Activated CD8-positive, alpha-beta memory T cell treated with anti-CD3 and anti-CD28 coated beads, Interleukin-2, amount 50 U/mL, for 1 hour (primary cell): ENCODE measurements around the gene PADI6.

ENCODE experiments used
- DNase-seq: peaks from one replicate; pipeline ENCODE4 v3.0.0-alpha.2; 2020; ENCODE audit errors: extremely low read depth

Gene PADI6

GRCh38 chr1:17434016-17434415 is 62.0 kb downstream of the PADI6 start:
- no peak for DNase-seq

DNA sequence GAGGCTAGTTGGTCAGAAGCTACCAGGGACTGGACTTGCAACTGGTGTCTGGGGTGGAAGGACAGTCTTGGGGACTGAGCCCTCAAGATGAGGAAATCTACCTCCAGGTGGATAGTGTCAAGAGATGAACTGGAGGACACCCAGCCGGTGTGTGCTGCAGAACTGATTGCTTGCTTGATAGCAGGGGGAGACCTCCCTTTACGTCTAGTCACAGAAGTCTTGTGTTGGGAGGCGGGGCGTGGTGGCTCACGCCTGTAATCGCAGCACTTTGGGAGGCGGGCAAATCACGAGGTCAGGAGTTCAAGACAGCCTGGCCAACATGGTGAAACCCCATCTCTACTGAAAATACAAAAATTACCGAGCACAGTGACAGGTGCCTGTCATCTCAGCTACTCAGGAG is 62.6 kb downstream of the PADI6 start:
- DNase-seq = no peak

GRCh38 chr1:17436380-17437174 is 64.6 kb downstream of the PADI6 start:
- no peak for DNase-seq

- no peak for DNase-seq
Observed at GRCh38 chr1:17437260-17437579, 65.2 kb downstream of the PADI6 start.

GRCh38 chr1:17437580-17438317 is 65.8 kb downstream of the PADI6 start:
- DNase-seq = no peak

DNA sequence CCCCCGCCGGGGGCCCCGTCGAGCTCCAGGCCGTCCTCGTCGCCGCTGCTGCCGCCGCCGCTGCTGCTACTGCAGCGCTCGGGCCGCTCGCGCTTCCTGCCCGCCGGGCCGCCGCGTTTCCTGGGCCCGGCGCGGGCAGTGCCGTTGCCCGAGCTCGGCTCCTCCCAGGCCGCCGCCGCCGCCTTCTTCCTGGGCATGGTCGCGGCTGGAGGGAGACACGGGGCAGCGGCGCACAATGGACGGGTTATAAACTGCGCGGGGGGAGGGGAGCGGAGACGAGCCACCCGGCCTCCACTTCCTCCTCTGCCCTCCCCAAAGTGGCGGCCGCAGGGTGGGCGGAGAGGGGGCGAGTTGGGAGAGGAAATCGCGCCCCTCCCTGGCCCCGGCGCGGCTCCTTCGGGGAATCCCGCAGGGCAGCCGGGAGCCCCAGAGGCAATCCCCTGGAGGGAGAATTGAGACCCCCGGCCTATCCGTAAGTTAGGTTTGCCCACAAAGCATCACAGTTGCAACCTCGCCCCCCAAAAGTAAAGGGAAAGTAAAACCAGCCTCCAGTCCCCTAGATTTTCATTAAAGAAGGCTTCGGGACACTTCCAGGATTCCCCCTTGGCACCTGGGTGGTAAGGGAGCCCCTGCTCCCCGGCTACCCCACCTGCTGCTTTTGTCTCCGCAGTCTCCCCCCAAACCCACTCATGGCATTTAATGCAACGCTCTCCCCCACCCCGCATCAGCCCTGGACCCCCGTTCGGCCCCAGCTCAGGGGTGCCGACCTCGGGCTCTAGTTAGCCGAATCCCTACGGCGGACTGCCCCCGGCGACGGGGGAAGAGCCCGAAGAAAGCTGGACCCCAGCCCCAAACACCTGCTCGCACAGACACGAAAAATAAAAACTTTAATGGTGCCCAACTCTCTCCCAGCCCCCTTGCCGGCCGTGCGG is 66.6 kb downstream of the PADI6 start:
- no peak for DNase-seq

DNA sequence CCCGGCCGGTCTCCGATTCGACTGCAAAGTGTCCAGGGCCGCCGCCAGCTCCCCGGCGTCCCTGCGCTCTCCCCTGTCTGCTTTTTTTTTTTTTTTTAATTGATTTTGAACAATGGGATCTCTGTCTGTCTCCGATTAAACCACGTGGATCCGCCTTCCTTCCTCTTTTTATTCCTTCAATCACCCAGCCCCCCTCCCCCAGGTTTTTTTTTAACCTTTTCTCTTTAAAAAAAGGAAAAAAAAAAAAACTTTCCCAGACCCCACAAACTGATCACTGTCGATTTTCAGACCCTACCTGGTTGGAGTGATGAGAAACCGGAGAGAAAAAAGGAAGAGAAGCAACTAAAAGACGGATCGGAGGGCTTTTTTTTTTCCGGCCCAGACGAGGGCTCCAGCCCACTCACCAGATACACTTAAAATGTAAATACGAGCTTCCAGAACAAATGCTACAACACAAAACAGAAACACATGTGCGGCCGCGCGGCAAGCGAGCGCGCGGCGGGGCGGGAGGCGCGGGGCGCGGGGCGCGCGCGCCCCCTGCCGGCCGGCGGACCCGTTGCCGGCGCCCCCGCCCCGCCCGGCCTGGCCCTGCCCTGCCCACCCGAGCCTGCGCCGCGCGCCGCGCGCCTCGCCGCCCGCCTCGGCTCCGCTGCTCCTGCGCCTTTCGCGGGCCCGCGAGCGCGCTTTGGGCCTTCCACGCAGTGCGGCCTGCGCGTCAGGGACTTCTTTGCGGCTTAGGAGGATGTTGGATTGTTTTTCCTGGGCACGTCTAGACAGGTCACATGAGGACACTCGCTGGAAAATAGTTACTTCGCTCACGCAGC is 67.5 kb downstream of the PADI6 start, which contains the start of gene RCC2:
TSS of gene RCC2 (minus strand) at position 428 of the 824 bp plus-strand sequence. CDS start 1,163 bp downstream, outside the sequence.
- no peak for DNase-seq

- no peak for DNase-seq
Observed at GRCh38 chr1:17440074-17440826, 68.3 kb downstream of the PADI6 start.

DNA sequence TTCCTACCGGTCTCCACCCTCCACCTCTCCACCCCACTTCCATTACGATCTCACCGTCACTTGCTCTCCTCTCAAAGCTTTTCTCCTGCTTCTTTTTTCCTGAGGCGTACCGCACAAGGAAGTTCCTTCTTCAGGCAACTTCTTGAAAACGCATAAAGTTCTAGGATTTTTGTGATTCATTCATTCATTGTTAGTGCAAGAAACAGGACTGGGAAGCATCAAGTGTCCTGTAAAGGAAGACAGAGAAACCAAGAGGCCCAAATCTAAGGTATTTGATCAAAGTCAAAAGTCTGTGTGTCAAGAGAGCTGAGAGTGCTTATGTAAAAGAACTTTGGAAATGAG is 68.8 kb downstream of the PADI6 start:
- DNase-seq = no peak

- DNase-seq = no peak
Observed at GRCh38 chr1:17441265-17441992, 69.4 kb downstream of the PADI6 start.

DNA sequence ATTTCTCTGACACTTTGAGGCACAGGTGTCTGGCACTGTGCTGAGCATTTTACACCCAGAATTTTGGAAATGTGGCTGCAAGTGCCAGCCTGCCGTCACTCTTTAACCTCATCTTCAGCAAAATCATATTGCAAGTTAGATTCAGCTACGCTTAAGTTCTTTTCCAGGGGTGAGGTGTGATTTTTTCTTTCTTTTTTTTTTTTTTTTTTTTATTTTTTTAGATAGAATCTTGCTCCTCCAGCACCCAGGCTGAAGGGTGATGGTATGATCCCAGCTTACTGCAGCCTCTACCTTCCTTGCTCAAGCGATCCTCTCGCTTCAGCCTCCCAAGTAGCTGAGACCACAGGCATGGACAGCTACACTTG is 70.0 kb downstream of the PADI6 start:
- DNase-seq = no peak

- DNase-seq = no peak
Observed at GRCh38 chr1:17442841-17443240, 70.8 kb downstream of the PADI6 start.

DNA sequence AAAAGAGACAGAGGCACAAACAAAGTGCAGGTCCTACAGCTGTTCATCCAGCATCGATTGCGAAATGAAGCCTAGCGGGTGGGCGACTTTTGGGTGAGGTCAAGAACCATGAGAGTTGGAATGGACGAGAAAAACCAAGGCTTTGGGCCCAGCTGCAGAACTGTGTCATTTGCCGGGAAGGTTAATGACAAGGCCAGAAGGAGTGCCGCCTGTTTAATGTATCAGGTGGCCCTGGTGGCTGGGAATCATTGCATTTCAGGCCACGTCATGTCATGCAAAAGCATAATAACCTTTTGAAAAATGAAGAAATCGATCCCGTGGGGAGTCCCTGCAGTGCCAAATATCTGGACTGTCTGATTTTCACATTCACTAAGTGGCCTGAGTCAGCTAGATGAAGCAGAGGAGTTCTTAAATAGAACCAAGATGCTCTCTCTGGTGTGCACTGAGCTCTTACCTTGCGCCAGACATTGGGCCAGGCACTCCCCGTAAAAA is 75.6 kb downstream of the PADI6 start:
- DNase-seq = no peak
